RPMI7951 (cell line): ENCODE results near the gene POLR1H. TPM values are rescaled to one million over a fixed set of nuclear protein-coding genes. Genes with fewer than 3 reads are reported as not detected.

Experiments used
- total RNA-seq: library from RNA; depleted of rRNA; stranded (reverse); fragments of >200 nt; shearing (Covaris generic); gene quantifications from 2 replicates; pipeline ENCODE4 v1.2.3, GENCODE V29; 2014; rRNA removed

Gene POLR1H
- total RNA-seq, 1 experiment from 2014 or later: 50.3 TPM

Other genes starting within 250 kb of the POLR1H start
- gene HLA-G, start 233.4 kb upstream of the POLR1H start, total RNA-seq: not detected in 2 replicates
- gene HLA-A, start 118.7 kb upstream of the POLR1H start, total RNA-seq: 1,042 and 1,246 TPM in 2 replicates
- gene PPP1R11, start 5.9 kb downstream of the POLR1H start, total RNA-seq: 65.1 and 65.7 TPM in 2 replicates
- gene RNF39, start 14.5 kb downstream of the POLR1H start, total RNA-seq: not detected in 2 replicates
- gene TRIM31, start 51.8 kb downstream of the POLR1H start, total RNA-seq: not detected in 2 replicates
- gene TRIM40, start 74.9 kb downstream of the POLR1H start, total RNA-seq: not detected in 2 replicates
- gene TRIM10, start 99.9 kb downstream of the POLR1H start, total RNA-seq: not detected in 2 replicates
- gene TRIM15, start 102.3 kb downstream of the POLR1H start, total RNA-seq: not detected in 2 replicates
- gene TRIM26, start 152.1 kb downstream of the POLR1H start, total RNA-seq: 32.3 and 36.4 TPM in 2 replicates